ENCODE measurements around the gene RFC5. TPM values are rescaled to one million over a fixed set of nuclear protein-coding genes. Genes with fewer than 3 reads are reported as not detected.

The RFC5 gene
- total and polyA plus RNA-seq, 9 donors: 13.0 to 20.9 (median 15.9) TPM

DNA sequence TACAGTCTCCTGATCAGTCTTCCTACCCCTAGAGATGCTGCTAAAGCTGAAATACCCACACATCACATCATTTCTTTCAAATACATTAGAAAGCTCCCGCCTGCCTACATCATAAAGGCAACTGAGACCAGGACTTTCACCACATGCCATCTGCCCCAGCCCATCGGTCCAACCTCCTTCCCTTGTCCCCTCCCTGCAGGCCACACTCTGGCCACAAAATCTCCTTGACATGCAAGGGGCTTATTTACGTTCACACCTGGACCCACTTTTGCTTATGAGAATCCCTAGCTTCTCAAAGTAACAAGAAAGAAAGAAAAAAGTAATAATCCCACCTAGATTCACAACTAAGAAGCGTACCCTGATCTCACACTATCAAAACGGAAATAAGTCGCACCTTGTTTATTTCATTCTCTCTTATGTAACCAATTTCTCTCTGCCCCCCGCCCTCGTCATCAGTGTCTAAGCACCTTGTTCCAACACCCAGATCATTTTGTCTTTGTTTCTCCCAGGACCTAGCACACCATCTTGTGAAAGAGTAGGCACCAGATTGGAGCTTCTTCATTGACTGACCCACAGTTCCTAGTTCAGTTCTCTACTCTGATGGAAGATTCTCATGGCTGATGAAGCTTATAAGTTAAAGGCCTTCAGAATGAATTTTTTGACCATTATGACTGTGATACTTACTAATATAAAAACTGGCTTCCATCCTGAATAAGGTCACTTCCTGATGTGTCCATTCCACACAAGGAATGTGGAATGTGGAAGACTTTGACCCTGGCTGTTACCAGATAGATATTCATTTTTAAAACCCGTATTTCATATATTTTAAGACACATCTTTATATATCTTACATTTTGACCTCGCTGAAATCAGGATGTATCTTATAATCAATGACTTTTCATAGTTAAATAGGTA lies 36.8 kb downstream of the RFC5 start:
- intact Hi-C loops (cut with DNase I): no loop called here
- 83 to 91% (median 90%) methylated on average over 10 of the region's 10 CpGs for WGBS, 3 donors
- Histone ChIP-seq H3K36me3 (no peaks in the 10 kb centered on the region), H3K27me3 (no peaks in the 10 kb centered on the region), H3K4me3 (no peak overlapping the region), H3K4me1 (ENCODE audit: insufficient read depth) (peaks cover 21% of the 10 kb centered on the region), H3K27ac (peak overlapping the region in 1 of 2 donors; percentile 41), H3K9me3 (no peaks in the 10 kb centered on the region)
- DNase-seq: no peak
- TF ChIP-seq POLR2A (IDR thresholded peaks at IDR 0.05) (no peak), EP300 (IDR thresholded peaks at IDR 0.05) (no peak)
- TF ChIP-seq, protein P1, sequence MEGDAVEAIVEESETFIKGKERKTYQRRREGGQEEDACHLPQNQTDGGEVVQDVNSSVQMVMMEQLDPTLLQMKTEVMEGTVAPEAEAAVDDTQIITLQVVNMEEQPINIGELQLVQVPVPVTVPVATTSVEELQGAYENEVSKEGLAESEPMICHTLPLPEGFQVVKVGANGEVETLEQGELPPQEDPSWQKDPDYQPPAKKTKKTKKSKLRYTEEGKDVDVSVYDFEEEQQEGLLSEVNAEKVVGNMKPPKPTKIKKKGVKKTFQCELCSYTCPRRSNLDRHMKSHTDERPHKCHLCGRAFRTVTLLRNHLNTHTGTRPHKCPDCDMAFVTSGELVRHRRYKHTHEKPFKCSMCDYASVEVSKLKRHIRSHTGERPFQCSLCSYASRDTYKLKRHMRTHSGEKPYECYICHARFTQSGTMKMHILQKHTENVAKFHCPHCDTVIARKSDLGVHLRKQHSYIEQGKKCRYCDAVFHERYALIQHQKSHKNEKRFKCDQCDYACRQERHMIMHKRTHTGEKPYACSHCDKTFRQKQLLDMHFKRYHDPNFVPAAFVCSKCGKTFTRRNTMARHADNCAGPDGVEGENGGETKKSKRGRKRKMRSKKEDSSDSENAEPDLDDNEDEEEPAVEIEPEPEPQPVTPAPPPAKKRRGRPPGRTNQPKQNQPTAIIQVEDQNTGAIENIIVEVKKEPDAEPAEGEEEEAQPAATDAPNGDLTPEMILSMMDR (IDR thresholded peaks at IDR 0.05): no peak

DNA sequence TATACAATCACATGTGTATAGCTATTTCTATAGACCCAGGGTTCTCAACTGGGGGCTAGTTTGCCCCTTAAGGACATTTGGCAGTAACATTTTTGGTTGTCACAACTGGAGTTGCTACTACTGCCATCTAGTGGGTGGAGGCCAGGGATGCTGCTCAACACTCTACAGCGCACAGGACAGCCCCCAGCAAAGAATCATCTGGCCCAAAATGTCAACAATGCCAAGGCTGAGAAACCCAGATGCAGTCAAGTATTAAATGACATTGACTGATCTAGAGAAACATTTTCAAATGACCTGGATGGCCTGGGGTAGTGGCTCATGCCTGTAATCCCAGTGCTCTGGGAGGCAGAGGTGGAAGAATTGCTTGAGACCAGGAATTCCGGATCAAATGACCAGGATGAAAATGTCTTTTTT lies 38.6 kb downstream of the RFC5 start:
- Histone ChIP-seq H3K27me3 (no peaks in the 10 kb centered on the region), H3K4me3 (no peak overlapping the region), H3K27ac (no peak overlapping the region), H3K36me3 (no peaks in the 10 kb centered on the region), H3K4me1 (ENCODE audit: insufficient read depth) (peaks cover 24% of the 10 kb centered on the region), H3K9me3 (no peaks in the 10 kb centered on the region)
- WGBS, 3 donors: 80 to 85% (median 81%) methylated on average over 2 of the region's 2 CpGs
- TF ChIP-seq, protein P1 (IDR thresholded peaks at IDR 0.05): peak in 1 of 3 donors; percentile 31
- no peak for TF ChIP-seq EP300 (IDR thresholded peaks at IDR 0.05)
- intact Hi-C loops (cut with DNase I): no loop called here
- peak in 2 of 5 donors; percentile 41 to 52 for DNase-seq

DNA sequence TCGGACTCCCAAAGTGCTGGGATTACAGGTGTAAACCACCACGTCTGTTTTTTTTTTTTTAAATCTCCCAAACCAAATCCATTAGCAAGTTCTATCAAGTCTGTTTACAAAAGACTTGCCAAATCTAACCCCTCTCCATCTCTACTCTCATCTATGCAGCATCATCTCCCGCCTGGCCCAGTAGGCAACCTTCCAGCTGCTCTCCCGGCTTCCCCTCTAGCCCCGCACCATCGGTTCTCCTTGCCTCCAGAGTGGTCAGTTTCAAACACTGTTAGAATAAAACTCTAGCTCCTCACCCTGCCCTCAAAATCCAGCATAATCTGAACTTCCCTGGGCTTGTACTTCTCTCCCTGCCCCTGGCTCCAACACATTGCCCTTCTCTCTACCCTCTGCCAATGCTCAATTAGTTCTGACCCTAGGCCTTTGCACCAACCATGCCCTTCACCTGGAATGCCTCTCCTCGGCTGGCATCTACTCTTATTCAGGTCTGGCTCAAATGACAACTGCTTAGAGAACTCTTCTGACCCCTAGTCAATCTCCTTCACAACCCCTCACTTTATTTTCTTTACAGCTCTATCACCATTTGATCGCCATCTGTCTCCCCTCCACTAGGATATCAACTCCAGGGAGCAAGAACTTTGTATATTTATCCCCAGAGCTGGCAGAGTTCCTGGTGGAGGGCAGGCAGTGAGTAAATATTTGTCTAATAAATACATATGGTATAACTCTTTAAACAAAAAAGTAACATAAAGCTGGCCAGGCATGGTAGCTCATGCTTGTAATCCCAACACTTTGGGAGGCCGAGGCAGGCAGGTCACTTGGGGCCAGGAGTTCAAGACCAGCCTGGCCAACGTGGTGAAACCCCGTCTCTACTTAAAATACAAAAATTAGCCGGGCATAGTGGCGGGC lies 39.6 kb downstream of the RFC5 start:
- 58 to 78% (median 67%) methylated on average over 13 of the region's 13 CpGs for WGBS, 3 donors
- no peak overlapping the region for H3K4me3 ChIP-seq
- no peak overlapping the region for H3K27ac ChIP-seq
- DNase-seq: no peak
- no peaks in the 10 kb centered on the region for H3K36me3 ChIP-seq
- no peak for TF ChIP-seq POLR2A (IDR thresholded peaks at IDR 0.05)
- TF ChIP-seq, protein P1 (IDR thresholded peaks at IDR 0.05): no peak
- no peak for TF ChIP-seq EP300 (IDR thresholded peaks at IDR 0.05)
- intact Hi-C loops (cut with DNase I): no loop called here
- no peaks in the 10 kb centered on the region for H3K27me3 ChIP-seq
- H3K9me3 ChIP-seq: no peaks in the 10 kb centered on the region
- peaks cover 24% of the 10 kb centered on the region for H3K4me1 ChIP-seq (ENCODE audit: insufficient read depth)

DNA sequence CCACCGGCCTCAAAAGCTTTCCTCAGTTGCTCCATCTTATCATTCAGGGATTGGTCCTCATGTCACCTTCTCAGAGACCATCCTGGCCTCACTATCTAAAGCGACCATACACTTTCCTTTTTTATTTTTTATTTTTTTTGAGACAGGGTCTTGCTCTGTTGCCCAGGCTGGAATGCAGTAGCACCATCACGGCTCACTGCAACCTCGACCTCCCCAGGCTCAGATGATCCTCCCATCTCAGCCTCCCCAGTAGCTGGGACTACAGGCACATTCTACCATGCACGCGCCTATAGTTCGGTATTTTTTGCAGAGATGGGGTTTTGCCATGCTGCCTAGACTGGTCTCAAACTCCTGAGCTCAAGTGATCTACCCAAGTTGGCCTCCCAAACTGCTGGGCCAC lies 41.7 kb downstream of the RFC5 start:
- TF ChIP-seq, protein P1 (IDR thresholded peaks at IDR 0.05): no peak
- TF ChIP-seq POLR2A (IDR thresholded peaks at IDR 0.05) (no peak), EP300 (IDR thresholded peaks at IDR 0.05) (no peak)
- H3K4me3 ChIP-seq: no peak overlapping the region
- WGBS, 3 donors: 88 to 94% (median 93%) methylated on average over 7 of the region's 7 CpGs
- H3K27me3 ChIP-seq: no peaks in the 10 kb centered on the region
- no peaks in the 10 kb centered on the region for H3K9me3 ChIP-seq
- DNase-seq: no peak
- no peaks in the 10 kb centered on the region for H3K36me3 ChIP-seq
- peaks cover 12% of the 10 kb centered on the region for H3K4me1 ChIP-seq (ENCODE audit: insufficient read depth)
- intact Hi-C loops (cut with DNase I): no loop called here
- no peak overlapping the region for H3K27ac ChIP-seq
